ENCODE data around the gene MYL6.

MYL6 gene

GRCh38 chr12:56202838-56203237, 44.7 kb downstream of the MYL6 start:
- intact Hi-C loops (cut with DNase I), result no loop called here
- no peak for DNase-seq

GRCh38 chr12:56204275-56204674, 46.1 kb downstream of the MYL6 start:
- no peak for DNase-seq
- intact Hi-C loops (cut with DNase I), result no loop called here

- DNase-seq, result no peak
- intact Hi-C loops (cut with DNase I), result no loop called here
Measured at GRCh38 chr12:56205445-56205844, 47.3 kb downstream of the MYL6 start.

- intact Hi-C loops (cut with DNase I), result no loop called here
- peak in 32 of 42 donors; percentile 16 to 69 (median 37) for DNase-seq
Measured at GRCh38 chr12:56206452-56207166, 48.5 kb downstream of the MYL6 start.

GRCh38 chr12:56208006-56208405, 49.8 kb downstream of the MYL6 start:
- DNase-seq, result no peak
- intact Hi-C loops (cut with DNase I), result no loop called here

All from head of caudate nucleus (tissue), 42 donors.